Endothelial cell of umbilical vein (primary cell): Measurements from ENCODE around the gene IGFBP6.

Source experiments
- CTCF ChIP-seq, 2 donors: IDR thresholded peaks; 1 replicate in 1 of 2; 2 replicates in 1 of 2; pipeline ENCODE4 v1.5.1; 2011; ENCODE audit warnings: low read length in 2 of 2, mild to moderate bottlenecking in 2 of 2, moderate library complexity in 2 of 2, control low read depth in 1 of 2, inconsistent platforms in 1 of 2, low read depth in 1 of 2; ENCODE audit not compliant: insufficient read depth in 1 of 2; ENCODE audit errors: extremely low read depth in 1 of 2
- EZH2 ChIP-seq: IDR thresholded peaks from 2 replicates; pipeline ENCODE4 v1.6.1; 2012; ENCODE audit warnings: borderline replicate concordance, low read depth, mild to moderate bottlenecking, moderate library complexity, low read length, inconsistent platforms; ENCODE audit not compliant: severe bottlenecking
- FOS ChIP-seq: IDR thresholded peaks from 2 replicates; pipeline ENCODE4 v1.6.1; 2011; ENCODE audit warnings: mild to moderate bottlenecking, low read length, moderate library complexity, borderline replicate concordance; ENCODE audit not compliant: insufficient read depth
- GATA2 ChIP-seq: IDR thresholded peaks from 2 replicates; pipeline ENCODE4 v1.7.0; 2011; ENCODE audit warnings: low read depth, mild to moderate bottlenecking, moderate library complexity, mixed read lengths, low read length; ENCODE audit not compliant: insufficient read length, insufficient read depth
- JUN ChIP-seq: IDR thresholded peaks from 2 replicates; pipeline ENCODE4 v1.6.1; 2011; ENCODE audit warnings: borderline replicate concordance, low read depth; ENCODE audit not compliant: insufficient read length, insufficient read depth
- MAX ChIP-seq: IDR thresholded peaks from 2 replicates; pipeline ENCODE4 v1.6.1; 2011; ENCODE audit not compliant: insufficient read depth, insufficient read length
- POLR2A ChIP-seq: IDR thresholded peaks from 2 replicates; pipeline ENCODE4 v1.6.1; 2012; ENCODE audit warnings: low read depth, mild to moderate bottlenecking, control low read depth, low read length
- POLR2AphosphoS5 ChIP-seq: IDR thresholded peaks from 2 replicates; pipeline ENCODE4 v1.6.1; 2012; ENCODE audit warnings: low read depth, mild to moderate bottlenecking, control low read depth, low read length, moderate library complexity; ENCODE audit not compliant: insufficient read depth

DNA sequence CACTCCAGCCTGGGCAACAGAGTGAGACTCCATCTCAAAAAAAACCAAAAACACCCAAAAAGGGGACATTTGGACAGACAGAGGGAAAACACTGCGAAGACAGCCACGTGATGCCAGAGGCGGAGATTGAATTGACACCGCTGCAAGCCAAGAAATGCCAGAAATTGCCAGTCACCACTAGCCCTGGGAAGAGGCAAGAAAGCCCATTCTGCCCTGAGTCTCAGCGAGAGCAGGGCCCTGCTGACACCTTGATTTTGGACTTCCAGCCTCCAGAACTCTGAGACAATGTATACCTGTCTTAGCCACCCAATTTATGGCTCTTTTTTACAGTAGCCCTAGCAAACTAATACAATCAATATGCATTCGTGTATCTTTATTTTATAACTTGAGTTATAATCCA is 7.4 kb upstream of the IGFBP6 start:
- no peak for TF ChIP-seq EZH2
- TF ChIP-seq JUN: no peak
- no peak for TF ChIP-seq CTCF (IDR thresholded peaks at IDR 0.05; ENCODE audit: extremely low read depth in 1 of 2, insufficient read depth in 1 of 2, low read depth in 1 of 2, low read length in 2 of 2)
- no peak for TF ChIP-seq MAX
- no peak for TF ChIP-seq FOS
- no peak for TF ChIP-seq POLR2A
- no peak for TF ChIP-seq POLR2AphosphoS5
- TF ChIP-seq GATA2: no peak
